B cell (primary cell): ENCODE results near the gene OVCH2. TPM values are rescaled to one million over a fixed set of nuclear protein-coding genes. Genes with fewer than 3 reads are reported as not detected.

Experiments
- ATAC-seq: fragments of 200-7000 bp; cut with Tn5 transposase; one replicate; pipeline ENCODE4 v1.10.0; 2021; ENCODE audit warnings: low read depth, mild to moderate bottlenecking, moderate number of reproducible peaks, moderate library complexity
- CTCF ChIA-PET: fragments of 350-600 bp; sonication (Branson Sonifier 250); formaldehyde crosslinking; loops from one replicate; lab custom pipeline; 2021; ENCODE audit warnings: antibody characterized with exemption, inconsistent platforms; lab: Charles Lee
- POLR2A ChIA-PET: fragments of 350-600 bp; sonication (Branson Sonifier 250); formaldehyde crosslinking; loops from one replicate; lab custom pipeline; 2021; ENCODE audit warnings: antibody characterized with exemption; lab: Charles Lee
- DNase-seq: peaks from one replicate; pipeline ENCODE4 v3.0.0; 2013
- H2AFZ ChIP-seq: 2 replicates; pipeline ENCODE4 v1.6.1; 2012; ENCODE audit warnings: mild to moderate bottlenecking, low read depth, low read length; ENCODE audit not compliant: insufficient read depth, poor library complexity, severe bottlenecking
- H3K27ac ChIP-seq, 2 donors: 1 replicate in 1 of 2; 2 replicates in 1 of 2; pipeline ENCODE4 v1.5.1; 2012 to 2013; ENCODE audit warnings: low read length in 2 of 2, mild to moderate bottlenecking in 2 of 2, moderate library complexity in 1 of 2
- H3K27me3 ChIP-seq, 4 experiments: fragments of 200-600 bp in 1 of 4; sonication (generic) in 1 of 4; replicated peaks in 1 of 4; 1 replicate in 2 of 4; 2 replicates in 2 of 4; pipeline versions ENCODE4 v1.6.1 to v1.7.0; 2013 to 2016; ENCODE audit warnings: low read length in 3 of 4, mild to moderate bottlenecking in 2 of 4, mixed read lengths in 1 of 4, moderate library complexity in 1 of 4; ENCODE audit not compliant: insufficient read depth in 4 of 4, control insufficient read depth in 3 of 4; ENCODE audit errors: control extremely low read depth in 1 of 4
- H3K36me3 ChIP-seq, 2 experiments: replicated peaks in 1 of 2; 1 replicate in 1 of 2; 2 replicates in 1 of 2; pipeline versions ENCODE4 v1.6.1 to v1.7.1; 2013; ENCODE audit warnings: low read length in 1 of 2; ENCODE audit not compliant: insufficient read depth in 2 of 2, control insufficient read depth in 1 of 2; ENCODE audit errors: control extremely low read depth in 1 of 2, extremely low read depth in 1 of 2
- H3K4me1 ChIP-seq, 2 donors: fragments of 200-600 bp in 1 of 2; sonication (generic) in 1 of 2; 1 replicate in 1 of 2; 2 replicates in 1 of 2; pipeline versions ENCODE4 v1.5.1 to v1.6.1; 2013 to 2017; ENCODE audit warnings: low read length in 2 of 2; ENCODE audit not compliant: control insufficient read depth in 2 of 2, insufficient read depth in 2 of 2
- H3K4me2 ChIP-seq: replicated peaks from 2 replicates; pipeline ENCODE3; 2012; ENCODE audit warnings: mild to moderate bottlenecking, low read depth, low read length; ENCODE audit not compliant: poor library complexity, severe bottlenecking
- H3K4me3 ChIP-seq, 5 experiments: fragments of 200-600 bp in 1 of 5; sonication (generic) in 1 of 5; 1 replicate in 3 of 5; 2 replicates in 2 of 5; pipeline versions ENCODE4 v1.5.1 to v1.7.0; 2011 to 2016; ENCODE audit warnings: low read length in 4 of 5, mild to moderate bottlenecking in 4 of 5, low read depth in 2 of 5, control low read depth in 1 of 5, moderate library complexity in 1 of 5; ENCODE audit not compliant: insufficient read depth in 1 of 5; ENCODE audit errors: control extremely low read depth in 1 of 5, extremely low read depth in 1 of 5
- H3K79me2 ChIP-seq: fragments of 200-600 bp; sonication (generic); one replicate; pipeline ENCODE4 v1.6.0; 2016; ENCODE audit warnings: low read length; ENCODE audit not compliant: control insufficient read depth, insufficient read depth
- H3K9ac ChIP-seq: fragments of 200-600 bp; sonication (generic); 2 replicates; pipeline ENCODE4 v1.6.1; 2017; ENCODE audit warnings: mild to moderate bottlenecking, low read length, moderate library complexity
- H3K9me3 ChIP-seq, 3 donors: one replicate each; pipeline versions ENCODE4 v1.6.1 to v1.7.1; 2013; ENCODE audit warnings: low read length in 2 of 3; ENCODE audit not compliant: control insufficient read depth in 2 of 3, insufficient read depth in 1 of 3; ENCODE audit errors: control extremely low read depth in 1 of 3
- H4K20me1 ChIP-seq: 2 replicates; pipeline ENCODE4 v1.6.0; 2012; ENCODE audit warnings: mild to moderate bottlenecking, low read length; ENCODE audit not compliant: insufficient read depth, control insufficient read depth, poor library complexity, severe bottlenecking
- H3K27ac Mint-ChIP-seq: one replicate; pipeline ENCODE4 v1.8.0; 2021; ENCODE audit warnings: mixed read lengths
- H3K27me3 Mint-ChIP-seq: one replicate; pipeline ENCODE4 v1.8.0; 2021; ENCODE audit warnings: mixed read lengths
- H3K4me1 Mint-ChIP-seq: one replicate; pipeline ENCODE4 v1.8.0; 2021; ENCODE audit warnings: mixed read lengths
- H3K4me3 Mint-ChIP-seq: one replicate; pipeline ENCODE4 v1.8.0; 2021; ENCODE audit warnings: mixed read lengths
- H3K9me3 Mint-ChIP-seq: one replicate; pipeline ENCODE4 v1.8.0; 2022; ENCODE audit warnings: mixed read lengths; ENCODE audit not compliant: insufficient read depth
- EZH2 ChIP-seq: IDR thresholded peaks from 2 replicates; pipeline ENCODE4 v1.6.1; 2012; ENCODE audit warnings: borderline replicate concordance, low read depth, mild to moderate bottlenecking, moderate library complexity, low read length; ENCODE audit not compliant: insufficient read depth, poor library complexity, severe bottlenecking
- whole genome bisulfite sequencing: methylation state at CpG from one replicate; pipeline ENCODE4 v1.1.5; 2013; ENCODE audit warnings: missing lambda C conversion rate; ENCODE audit not compliant: insufficient coverage; 5-methylcytosine and 5-hydroxymethylcytosine counted together
- intact Hi-C: fragments of 100-400 bp; cut with micrococcal nuclease; formaldehyde crosslinking; loops from one replicate; pipeline ENCODE4 v1.10.0; 2022
- polyA plus RNA-seq: library from polyadenylated mRNA; depleted of rRNA; stranded (reverse); fragments of >200 nt; gene quantifications from 2 replicates; pipeline ENCODE4 v1.2.3, GENCODE V29; 2012
- total RNA-seq, 2 donors: library from RNA; stranded (reverse); fragments of 120-200 nt in 1 of 2; gene quantifications; 1 replicate in 1 of 2; 2 replicates in 1 of 2; pipeline versions ENCODE4 v1.2.3 to v1.2.4, GENCODE V29; 2013 to 2022
- TF ChIP-seq, protein P1 (sequence below): fragments of 200-600 bp; IDR thresholded peaks from one replicate; pipeline ENCODE4 v1.8.0; 2022; ENCODE audit warnings: antibody characterized with exemption, mild to moderate bottlenecking

The OVCH2 gene
- total and polyA plus RNA-seq, 2 donors (not counting 1 experiment from before 2014, with no cell fraction given) = not detected

DNA sequence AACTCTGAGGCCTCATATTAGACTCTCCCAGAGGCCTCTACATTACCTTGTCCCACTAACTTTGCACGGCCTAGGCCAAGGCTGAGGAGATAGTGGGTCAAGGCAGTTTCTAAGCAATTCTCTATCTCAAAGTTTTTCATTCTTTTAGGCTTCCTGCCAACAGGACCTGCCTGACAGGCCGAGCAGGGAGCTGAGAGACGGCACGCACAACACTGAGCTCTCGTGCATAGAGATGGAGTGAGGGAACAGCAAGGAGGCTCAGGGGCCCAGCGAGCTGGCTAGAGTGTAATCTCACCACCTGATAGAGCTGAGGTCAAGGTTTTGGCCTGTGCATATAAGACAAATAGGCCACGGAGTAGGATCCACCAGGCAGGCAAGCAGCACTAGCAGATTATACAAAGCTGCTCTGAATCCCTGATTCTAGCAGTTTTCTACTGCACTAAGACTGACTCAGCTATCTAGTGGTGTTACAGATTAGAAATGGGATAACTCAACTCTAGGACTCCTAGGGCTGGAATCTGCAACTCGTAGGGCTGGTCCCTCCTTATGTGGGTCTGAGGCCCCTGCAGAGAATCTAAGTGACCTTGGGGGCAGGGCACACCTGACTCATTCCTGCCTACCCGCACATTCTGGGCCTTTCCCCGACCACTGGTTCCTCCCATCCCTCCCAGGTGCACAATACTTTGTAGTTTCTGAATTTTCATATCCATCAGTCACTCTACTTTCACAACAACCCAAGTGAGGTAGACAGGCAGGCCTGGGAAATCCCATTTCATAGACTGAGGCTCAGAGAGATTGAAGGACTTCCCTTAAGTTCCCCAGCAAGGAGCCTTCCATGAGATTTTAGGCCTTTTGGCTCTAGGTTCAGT is 34.7 kb downstream of the OVCH2 start:
- ChIA-PET POLR2A (no interaction called here), CTCF (interaction anchor here (0.5 kb wide), 1 partner anchor 10 kb away, joined by 3 read pairs; no protein-coding TSS in a partner anchor)
- H3K27ac Mint-ChIP-seq = peak overlapping the region; percentile 76
- H3K4me2 ChIP-seq = no peak overlapping the region
- H2AFZ ChIP-seq = no peak overlapping the region
- H3K79me2 ChIP-seq = no peaks in the 10 kb centered on the region
- H3K9me3 Mint-ChIP-seq = no peaks in the 10 kb centered on the region
- WGBS = 87% methylated on average over 9 of the region's 10 CpGs
- DNase-seq = peak; percentile 24
- no peak overlapping the region for H3K4me3 ChIP-seq
- TF ChIP-seq, protein P1, sequence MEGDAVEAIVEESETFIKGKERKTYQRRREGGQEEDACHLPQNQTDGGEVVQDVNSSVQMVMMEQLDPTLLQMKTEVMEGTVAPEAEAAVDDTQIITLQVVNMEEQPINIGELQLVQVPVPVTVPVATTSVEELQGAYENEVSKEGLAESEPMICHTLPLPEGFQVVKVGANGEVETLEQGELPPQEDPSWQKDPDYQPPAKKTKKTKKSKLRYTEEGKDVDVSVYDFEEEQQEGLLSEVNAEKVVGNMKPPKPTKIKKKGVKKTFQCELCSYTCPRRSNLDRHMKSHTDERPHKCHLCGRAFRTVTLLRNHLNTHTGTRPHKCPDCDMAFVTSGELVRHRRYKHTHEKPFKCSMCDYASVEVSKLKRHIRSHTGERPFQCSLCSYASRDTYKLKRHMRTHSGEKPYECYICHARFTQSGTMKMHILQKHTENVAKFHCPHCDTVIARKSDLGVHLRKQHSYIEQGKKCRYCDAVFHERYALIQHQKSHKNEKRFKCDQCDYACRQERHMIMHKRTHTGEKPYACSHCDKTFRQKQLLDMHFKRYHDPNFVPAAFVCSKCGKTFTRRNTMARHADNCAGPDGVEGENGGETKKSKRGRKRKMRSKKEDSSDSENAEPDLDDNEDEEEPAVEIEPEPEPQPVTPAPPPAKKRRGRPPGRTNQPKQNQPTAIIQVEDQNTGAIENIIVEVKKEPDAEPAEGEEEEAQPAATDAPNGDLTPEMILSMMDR = no peak
- H3K4me3 Mint-ChIP-seq = peak overlapping the region; percentile 83
- ATAC-seq = no peak
- peaks cover 27% of the 10 kb centered on the region for H3K4me1 Mint-ChIP-seq
- no peaks in the 10 kb centered on the region for H3K36me3 ChIP-seq
- intact Hi-C loops = no loop called here
- peaks cover 18 to 22% of the 10 kb centered on the region in 2 donors for H3K4me1 ChIP-seq
- H3K27me3 ChIP-seq = peaks cover 0 to 36% (median 14%) of the 10 kb centered on the region in 4 experiments
- no peaks in the 10 kb centered on the region for H4K20me1 ChIP-seq
- H3K27me3 Mint-ChIP-seq = peaks cover 23% of the 10 kb centered on the region
- no peak overlapping the region for H3K9ac ChIP-seq
- H3K9me3 ChIP-seq = peaks cover 0 to 2% (median 0%) of the 10 kb centered on the region in 3 donors
- no peak overlapping the region for H3K27ac ChIP-seq

DNA sequence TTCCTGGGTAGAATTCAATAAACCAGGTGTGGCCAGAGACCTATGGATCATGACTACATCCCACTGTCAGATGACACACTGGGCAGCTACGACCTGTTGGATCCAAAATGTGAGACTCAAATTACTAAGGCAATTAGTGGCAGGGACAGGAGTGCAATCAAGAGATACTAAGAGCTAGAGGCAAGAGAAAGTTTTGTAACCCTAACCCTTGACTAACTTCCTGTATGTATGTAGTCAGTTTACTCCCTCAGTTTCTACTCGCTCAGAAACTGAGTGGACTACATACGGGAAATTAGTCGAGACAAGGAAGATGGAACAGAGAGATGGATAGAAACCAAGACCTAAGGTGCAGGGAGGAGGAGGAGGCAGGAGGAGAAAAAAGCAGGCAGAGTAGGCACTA is 35.6 kb downstream of the OVCH2 start:
- Mint-ChIP-seq H3K27me3 (peaks cover 18% of the 10 kb centered on the region), H3K9me3 (no peaks in the 10 kb centered on the region), H3K4me1 (peaks cover 27% of the 10 kb centered on the region), H3K4me3 (no peak overlapping the region), H3K27ac (no peak overlapping the region)
- H3K36me3 ChIP-seq = no peaks in the 10 kb centered on the region
- TF ChIP-seq, protein P1 = no peak
- no peak for TF ChIP-seq EZH2
- POLR2A ChIA-PET = no interaction called here
- CTCF ChIA-PET = interaction anchor here (0.8 to 1.1 kb wide), 2 partner anchors 24 to 321 kb away, joined by 3 to 4 read pairs; no protein-coding TSS in a partner anchor
- H3K4me3 ChIP-seq = no peak overlapping the region
- H3K4me2 ChIP-seq = no peak overlapping the region
- no peak for DNase-seq
- no peak for ATAC-seq
- no peak overlapping the region for H3K27ac ChIP-seq
- no peaks in the 10 kb centered on the region for H3K79me2 ChIP-seq
- intact Hi-C loops = no loop called here
- H3K27me3 ChIP-seq = peaks cover 0 to 27% (median 12%) of the 10 kb centered on the region in 4 experiments
- H3K9ac ChIP-seq = no peak overlapping the region
- WGBS = 90% methylated on average over 3 of the region's 4 CpGs
- no peaks in the 10 kb centered on the region for H3K9me3 ChIP-seq
- no peak overlapping the region for H2AFZ ChIP-seq
- peaks cover 21 to 22% of the 10 kb centered on the region in 2 donors for H3K4me1 ChIP-seq
- H4K20me1 ChIP-seq = no peaks in the 10 kb centered on the region
